Vagina (tissue), 2 donors: ENCODE results near the gene DRGX.

ENCODE experiments used
- POLR2A ChIP-seq, 2 donors: fragments of 450-650 bp; IDR thresholded peaks; one replicate each; pipeline ENCODE4 v1.6.1; 2017; ENCODE audit warnings: antibody characterized with exemption in 2 of 2, mild to moderate bottlenecking in 2 of 2, moderate library complexity in 2 of 2
- POLR2AphosphoS5 ChIP-seq, 2 donors: sonication (generic); formaldehyde crosslinking; IDR thresholded peaks; one replicate each; pipeline ENCODE4 v1.9.0; 2017; ENCODE audit warnings: antibody characterized with exemption in 2 of 2, mild to moderate bottlenecking in 2 of 2, low read depth in 1 of 2; ENCODE audit not compliant: insufficient read depth in 1 of 2
- TF ChIP-seq, protein P1 (sequence below), 3 experiments: fragments of 450-650 bp in 2 of 3; fragments of 200-600 bp in 1 of 3; sonication (generic) in 1 of 3; IDR thresholded peaks; one replicate each; pipeline ENCODE4 v1.5.1; 2017 to 2019; ENCODE audit warnings: antibody characterized with exemption in 3 of 3, mild to moderate bottlenecking in 2 of 3, moderate library complexity in 2 of 3

GRCh38 chr10:49418053-49418326 lies 22.1 kb upstream of the DRGX start:
- TF ChIP-seq, protein P1, sequence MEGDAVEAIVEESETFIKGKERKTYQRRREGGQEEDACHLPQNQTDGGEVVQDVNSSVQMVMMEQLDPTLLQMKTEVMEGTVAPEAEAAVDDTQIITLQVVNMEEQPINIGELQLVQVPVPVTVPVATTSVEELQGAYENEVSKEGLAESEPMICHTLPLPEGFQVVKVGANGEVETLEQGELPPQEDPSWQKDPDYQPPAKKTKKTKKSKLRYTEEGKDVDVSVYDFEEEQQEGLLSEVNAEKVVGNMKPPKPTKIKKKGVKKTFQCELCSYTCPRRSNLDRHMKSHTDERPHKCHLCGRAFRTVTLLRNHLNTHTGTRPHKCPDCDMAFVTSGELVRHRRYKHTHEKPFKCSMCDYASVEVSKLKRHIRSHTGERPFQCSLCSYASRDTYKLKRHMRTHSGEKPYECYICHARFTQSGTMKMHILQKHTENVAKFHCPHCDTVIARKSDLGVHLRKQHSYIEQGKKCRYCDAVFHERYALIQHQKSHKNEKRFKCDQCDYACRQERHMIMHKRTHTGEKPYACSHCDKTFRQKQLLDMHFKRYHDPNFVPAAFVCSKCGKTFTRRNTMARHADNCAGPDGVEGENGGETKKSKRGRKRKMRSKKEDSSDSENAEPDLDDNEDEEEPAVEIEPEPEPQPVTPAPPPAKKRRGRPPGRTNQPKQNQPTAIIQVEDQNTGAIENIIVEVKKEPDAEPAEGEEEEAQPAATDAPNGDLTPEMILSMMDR (IDR thresholded peaks at IDR 0.05) = no peak
- no peak for TF ChIP-seq POLR2A (IDR thresholded peaks at IDR 0.05)
- TF ChIP-seq POLR2AphosphoS5 (IDR thresholded peaks at IDR 0.05; ENCODE audit: insufficient read depth in 1 of 2, low read depth in 1 of 2) = no peak
